Tibial artery (tissue), 4 donors: ENCODE results near the gene EVC2.

ENCODE experiments used
- DNase-seq, 2 donors: peaks; one replicate each; pipeline ENCODE4 v3.0.0-alpha.2; 2019
- H3K27ac ChIP-seq, 2 donors: fragments of 200-600 bp; sonication (generic) in 1 of 2; 1 replicate in 1 of 2; 2 replicates in 1 of 2; pipeline ENCODE4 v1.5.1; 2018 to 2019; ENCODE audit warnings: mild to moderate bottlenecking in 1 of 2
- H3K27me3 ChIP-seq, 2 donors: fragments of 200-600 bp; sonication (generic) in 1 of 2; one replicate each; pipeline versions ENCODE4 v1.5.1 to v1.6.0; 2016 to 2019
- H3K36me3 ChIP-seq, 3 donors: fragments of 200-600 bp; sonication (generic) in 2 of 3; one replicate each; pipeline ENCODE4 v1.5.1; 2016 to 2019; ENCODE audit warnings: mild to moderate bottlenecking in 2 of 3
- H3K4me1 ChIP-seq, 4 donors: fragments of 200-600 bp; sonication (generic) in 2 of 4; 1 replicate in 3 of 4; 2 replicates in 1 of 4; pipeline ENCODE4 v1.5.1; 2016 to 2019
- H3K4me3 ChIP-seq, 2 donors: fragments of 200-600 bp; sonication (generic) in 1 of 2; 1 replicate in 1 of 2; 2 replicates in 1 of 2; pipeline ENCODE4 v1.5.1; 2018 to 2019; ENCODE audit warnings: mild to moderate bottlenecking in 2 of 2
- H3K9me3 ChIP-seq, 3 donors: fragments of 200-600 bp; sonication (generic) in 1 of 3; one replicate each; pipeline ENCODE4 v1.5.1; 2016 to 2019
- CTCF ChIP-seq, 2 experiments: fragments of 200-600 bp in 1 of 2; fragments of 450-650 bp in 1 of 2; IDR thresholded peaks; one replicate each; pipeline ENCODE4 v1.5.1; 2017 to 2019; ENCODE audit warnings: antibody characterized with exemption in 2 of 2, mild to moderate bottlenecking in 1 of 2, moderate library complexity in 1 of 2
- intact Hi-C: fragments of 100-400 bp; cut with DNase I; formaldehyde crosslinking; loops from one replicate; pipeline ENCODE4 v1.15.0; 2023; ENCODE audit warnings: low total_unique reads

The EVC2 gene

GRCh38 chr4:5651089-5651488 is 57.3 kb downstream of the EVC2 start:
- TF ChIP-seq CTCF (IDR thresholded peaks at IDR 0.05) = no peak
- no peak for DNase-seq
- H3K36me3 ChIP-seq = peaks cover 28 to 68% (median 60%) of the 10 kb centered on the region in 3 donors
- H3K27me3 ChIP-seq = no peaks in the 10 kb centered on the region
- no peaks in the 10 kb centered on the region for H3K4me1 ChIP-seq
- H3K4me3 ChIP-seq = no peak overlapping the region
- intact Hi-C loops = no loop called here
- H3K27ac ChIP-seq = no peak overlapping the region
- no peaks in the 10 kb centered on the region for H3K9me3 ChIP-seq

GRCh38 chr4:5650040-5650439 is 58.3 kb downstream of the EVC2 start:
- DNase-seq = no peak
- Histone ChIP-seq H3K9me3 (no peaks in the 10 kb centered on the region), H3K27ac (no peak overlapping the region), H3K27me3 (no peaks in the 10 kb centered on the region), H3K4me1 (no peaks in the 10 kb centered on the region), H3K4me3 (no peak overlapping the region), H3K36me3 (peaks cover 28 to 58% (median 54%) of the 10 kb centered on the region in 3 donors)
- intact Hi-C loops = no loop called here
- TF ChIP-seq CTCF (IDR thresholded peaks at IDR 0.05) = no peak

GRCh38 chr4:5647351-5647750 is 61.0 kb downstream of the EVC2 start:
- Histone ChIP-seq H3K9me3 (no peaks in the 10 kb centered on the region), H3K4me1 (no peaks in the 10 kb centered on the region), H3K27ac (no peak overlapping the region), H3K36me3 (peaks cover 7 to 45% (median 30%) of the 10 kb centered on the region in 3 donors), H3K4me3 (no peak overlapping the region), H3K27me3 (no peaks in the 10 kb centered on the region)
- no peak for DNase-seq
- intact Hi-C loops = no loop called here
- no peak for TF ChIP-seq CTCF (IDR thresholded peaks at IDR 0.05)

- no peaks in the 10 kb centered on the region for H3K27me3 ChIP-seq
- no peak for DNase-seq
- TF ChIP-seq CTCF (IDR thresholded peaks at IDR 0.05) = no peak
- H3K27ac ChIP-seq = no peak overlapping the region
- H3K4me1 ChIP-seq = no peaks in the 10 kb centered on the region
- intact Hi-C loops = no loop called here
- peaks cover 16 to 65% (median 31%) of the 10 kb centered on the region in 3 donors for H3K36me3 ChIP-seq
- H3K9me3 ChIP-seq = no peaks in the 10 kb centered on the region
- H3K4me3 ChIP-seq = no peak overlapping the region
These were observed 68.3 kb downstream of the EVC2 start for GRCh38 chr4:5640096-5640495.

GRCh38 chr4:5639556-5639955 is 68.8 kb downstream of the EVC2 start:
- Histone ChIP-seq H3K36me3 (peaks cover 16 to 66% (median 31%) of the 10 kb centered on the region in 3 donors), H3K4me3 (no peak overlapping the region), H3K4me1 (no peaks in the 10 kb centered on the region), H3K27me3 (no peaks in the 10 kb centered on the region), H3K9me3 (no peaks in the 10 kb centered on the region), H3K27ac (no peak overlapping the region)
- intact Hi-C loops = no loop called here
- TF ChIP-seq CTCF (IDR thresholded peaks at IDR 0.05) = no peak
- no peak for DNase-seq

GRCh38 chr4:5638976-5639375 is 69.4 kb downstream of the EVC2 start:
- Histone ChIP-seq H3K36me3 (peaks cover 16 to 62% (median 31%) of the 10 kb centered on the region in 3 donors), H3K4me1 (no peaks in the 10 kb centered on the region)

More at GRCh38 chr4:5638976-5639375, 69.4 kb downstream of the EVC2 start:
- H3K27ac ChIP-seq = no peak overlapping the region
- no peak for TF ChIP-seq CTCF (IDR thresholded peaks at IDR 0.05)
- DNase-seq = no peak
- H3K4me3 ChIP-seq = no peak overlapping the region
- H3K27me3 ChIP-seq = no peaks in the 10 kb centered on the region
- no peaks in the 10 kb centered on the region for H3K9me3 ChIP-seq
- intact Hi-C loops = no loop called here
